ENCODE data around the gene ABR.
"Not testable (repeated sequence)": the region's sequence is repeated elsewhere in the genome, so short reads cannot be mapped to it uniquely, and the experiment has no call there.

ABR gene

DNA sequence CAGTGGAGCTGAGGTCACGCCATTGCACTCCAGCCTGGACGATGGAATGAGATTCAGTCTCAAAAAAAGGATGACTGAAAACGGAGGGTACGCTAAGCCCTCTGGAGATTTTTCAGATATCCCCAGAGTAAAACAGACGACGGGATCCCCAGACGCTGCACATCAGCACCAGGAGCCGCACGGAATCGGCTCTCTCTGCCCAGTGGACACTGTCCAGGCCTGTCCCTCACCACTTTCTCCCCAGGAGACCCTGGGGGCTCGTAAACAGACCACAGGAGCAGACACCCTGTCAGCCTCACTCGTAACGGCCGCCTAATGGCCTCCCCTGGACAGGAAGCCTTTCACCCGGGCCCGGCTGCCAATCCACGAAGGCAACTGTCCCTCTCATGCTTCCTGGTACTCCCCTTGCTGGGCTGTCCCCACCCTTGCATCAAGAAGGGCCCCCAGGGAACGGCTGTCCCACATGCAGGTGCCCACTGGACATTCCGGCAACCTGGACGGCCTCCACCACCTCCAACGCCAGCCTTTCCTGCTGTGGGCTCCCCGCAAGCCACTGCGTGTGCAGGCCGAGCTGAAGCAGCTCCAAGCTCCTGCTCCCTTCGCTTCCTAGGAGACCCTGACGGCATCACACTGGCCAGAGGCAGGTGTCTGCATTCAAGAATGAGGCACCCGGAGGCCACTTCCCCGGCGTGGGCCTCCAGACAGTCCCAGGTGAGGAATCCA, 108.5 kb downstream of the ABR start:
- DNase-seq (ENCODE audit: low read depth in 2 of 2), result no peak

GRCh38 chr17:1070411-1070810, 109.4 kb downstream of the ABR start:
- no peak for DNase-seq (ENCODE audit: low read depth in 2 of 2)

DNA sequence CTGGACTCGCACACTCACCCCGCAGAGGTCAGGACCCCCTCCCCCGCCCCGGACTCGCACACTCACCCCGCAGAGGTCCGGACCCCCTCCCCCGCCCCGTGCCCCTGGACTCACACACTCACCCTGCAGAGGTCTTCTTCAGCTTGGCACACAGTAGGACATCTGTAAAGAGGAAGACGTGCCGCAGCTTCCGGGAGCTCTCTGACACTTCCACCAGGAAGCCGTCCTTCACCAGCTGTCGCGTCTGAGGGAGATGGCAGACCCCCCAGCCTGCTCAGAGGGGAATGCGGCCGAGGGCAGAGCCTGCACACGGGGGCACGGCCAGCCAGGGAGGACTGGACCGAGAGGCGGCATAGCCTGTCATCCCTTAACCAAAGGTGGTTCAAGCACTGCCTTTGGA, 109.9 kb downstream of the ABR start:
- DNase-seq (ENCODE audit: low read depth in 2 of 2), result no peak

- DNase-seq (ENCODE audit: low read depth in 2 of 2), result no peak
Observed at GRCh38 chr17:1068356-1068755, 111.4 kb downstream of the ABR start.

GRCh38 chr17:1067282-1067956, 112.4 kb downstream of the ABR start:
- no peak for DNase-seq (ENCODE audit: low read depth in 2 of 2)

- not testable (repeated sequence) for DNase-seq (ENCODE audit: low read depth in 2 of 2)
Observed at GRCh38 chr17:1065416-1065815, 114.4 kb downstream of the ABR start.

GRCh38 chr17:1060991-1061390, 118.8 kb downstream of the ABR start:
- peak; percentile 11 to 24 for DNase-seq (ENCODE audit: low read depth in 2 of 2)

DNA sequence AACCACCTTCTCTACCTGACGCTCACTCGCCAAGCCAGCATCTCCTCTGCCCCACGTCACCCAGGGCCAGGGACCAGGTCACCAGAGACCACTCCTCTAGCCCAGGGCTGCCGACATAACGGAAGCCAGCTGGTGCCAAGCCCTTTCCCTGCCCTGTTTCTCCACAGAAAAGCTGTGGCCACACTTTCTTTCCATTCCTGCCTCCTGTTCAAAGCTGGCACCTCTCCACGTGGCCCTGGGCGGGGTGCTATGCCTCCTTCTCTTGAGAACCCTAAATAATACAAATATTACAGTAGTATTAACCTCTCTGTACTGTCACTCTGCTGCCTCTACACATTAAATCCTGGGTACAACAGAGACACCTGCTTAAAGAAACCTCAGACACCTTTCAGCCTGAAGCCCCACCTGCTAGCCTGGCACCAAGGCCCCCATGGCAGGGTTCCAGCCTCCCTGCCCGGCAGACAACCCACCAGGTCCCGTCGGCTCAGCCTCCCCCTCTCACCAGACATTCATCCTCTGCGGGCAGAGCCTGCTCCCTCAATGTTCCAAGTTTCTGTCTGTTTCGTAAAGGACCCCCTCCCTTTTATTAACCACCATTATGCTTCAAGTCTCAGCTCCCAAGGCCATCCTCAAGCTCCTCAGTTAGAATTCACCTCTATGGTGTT, 120.5 kb downstream of the ABR start:
- DNase-seq (ENCODE audit: low read depth in 2 of 2), result no peak

DNA sequence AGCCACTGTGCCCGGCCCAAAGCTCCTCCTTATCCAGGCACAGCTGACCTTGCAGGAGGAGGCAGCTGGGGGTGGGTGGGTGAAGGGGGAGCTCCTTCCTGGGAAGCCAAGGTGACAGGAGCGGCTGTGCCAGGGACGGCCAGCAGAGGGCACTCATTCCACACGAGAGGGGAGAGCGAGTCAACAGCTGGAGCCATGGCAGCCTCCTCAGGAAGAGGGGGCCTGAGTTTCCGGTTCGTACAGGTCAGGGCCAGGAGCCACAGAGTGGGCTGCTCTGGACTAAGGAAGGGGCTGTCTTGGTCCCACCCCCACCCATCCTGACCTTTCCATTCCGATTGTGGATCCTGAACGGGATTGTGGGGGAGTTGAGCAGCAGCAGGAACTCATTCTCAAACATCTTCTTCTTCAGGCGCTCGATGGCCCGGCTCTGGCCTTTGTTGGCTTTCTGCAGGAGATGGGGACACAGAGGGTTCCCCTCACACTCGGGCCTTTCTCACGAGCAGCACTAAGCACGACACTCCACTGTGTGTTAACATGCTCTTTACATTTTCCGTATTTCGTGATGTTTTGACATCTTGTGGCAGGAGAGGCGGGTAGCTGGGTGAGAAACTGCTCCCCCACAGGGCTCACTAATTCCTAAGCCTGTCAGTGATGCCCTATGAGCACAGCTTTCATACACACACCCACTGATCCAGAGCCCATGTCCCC, 121.2 kb downstream of the ABR start:
- DNase-seq (ENCODE audit: low read depth in 2 of 2), result peak; percentile 60 to 68

DNA sequence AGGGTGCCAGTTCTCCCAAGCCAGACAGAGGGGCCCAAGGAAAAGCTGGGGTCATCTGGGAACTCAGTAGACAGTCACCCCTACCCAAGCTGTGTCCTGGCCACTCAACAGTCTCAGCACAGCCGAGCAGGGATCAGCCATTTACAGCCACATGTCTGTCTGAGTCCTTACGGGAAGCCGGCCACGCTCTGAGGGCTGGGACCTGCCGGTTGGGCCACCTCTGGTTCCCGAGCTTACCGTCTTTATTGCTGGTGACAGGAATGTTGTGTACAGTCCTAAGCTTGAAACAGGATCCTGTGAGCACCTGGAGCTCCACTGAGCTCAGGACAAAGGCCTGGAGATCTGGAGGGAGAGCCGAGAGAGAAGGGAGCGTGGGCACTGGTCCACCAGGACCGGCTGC, 123.0 kb downstream of the ABR start:
- no peak for DNase-seq (ENCODE audit: low read depth in 2 of 2)

- peak; percentile 27 to 37 for DNase-seq (ENCODE audit: low read depth in 2 of 2)
Observed at GRCh38 chr17:1055751-1056645, 123.8 kb downstream of the ABR start.

- DNase-seq (ENCODE audit: low read depth in 2 of 2), result no peak
Observed at GRCh38 chr17:1055231-1055630, 124.5 kb downstream of the ABR start.

DNA sequence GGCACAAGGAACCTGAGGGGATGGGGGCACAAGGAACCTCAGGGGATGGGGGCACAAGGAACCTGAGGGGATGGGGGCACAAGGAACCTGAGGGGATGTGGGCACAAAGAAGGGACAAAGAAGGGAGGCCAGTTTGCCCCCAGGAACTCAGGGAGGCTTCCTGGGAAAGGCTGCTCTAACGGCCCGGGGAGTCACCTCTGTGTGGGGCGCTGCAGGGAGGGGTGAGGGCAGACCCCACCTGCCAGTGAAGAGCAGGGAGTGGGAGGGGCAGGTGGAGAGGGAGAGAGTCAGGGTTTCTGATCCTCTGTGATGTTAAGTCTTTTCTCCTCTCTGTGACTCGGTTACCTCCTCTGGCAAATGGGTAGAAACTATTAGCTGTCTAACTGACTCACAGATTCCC, 125.1 kb downstream of the ABR start:
- no peak for DNase-seq (ENCODE audit: low read depth in 2 of 2)

DNA sequence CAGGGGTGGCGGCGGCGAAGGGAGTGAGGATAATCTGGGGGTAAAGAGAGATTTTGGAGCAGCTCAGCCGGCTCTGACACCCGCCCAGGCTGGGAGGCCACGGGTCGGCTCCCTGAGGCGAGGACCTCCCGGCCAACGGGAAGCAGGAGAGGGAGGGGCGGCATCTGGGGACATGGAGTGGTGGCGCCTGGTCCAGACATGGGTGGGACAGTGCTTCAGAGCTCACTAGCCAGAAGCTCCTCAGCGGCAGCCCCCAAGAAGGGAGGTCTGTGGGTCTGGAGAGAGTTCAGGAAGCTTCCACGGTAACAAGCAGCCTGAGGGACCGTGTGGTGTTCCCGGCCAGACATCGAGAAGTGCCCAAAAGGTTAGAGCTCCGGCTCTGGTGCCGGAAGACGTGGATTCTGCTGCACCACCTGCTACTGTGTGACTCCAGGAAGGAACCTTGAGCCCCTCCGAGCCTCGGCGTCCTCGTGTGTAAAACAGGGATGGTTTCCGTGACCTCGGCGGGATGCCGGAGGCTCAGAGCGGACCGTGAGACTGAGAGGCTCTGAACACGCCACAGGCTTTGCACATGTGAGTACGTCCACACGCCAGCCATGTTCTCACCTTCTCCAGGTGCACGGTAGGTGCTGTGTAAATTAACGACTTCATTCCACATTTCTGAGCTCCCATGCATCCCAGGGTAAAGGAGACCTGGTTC, 126.0 kb downstream of the ABR start:
- DNase-seq (ENCODE audit: low read depth in 2 of 2), result no peak

DNA sequence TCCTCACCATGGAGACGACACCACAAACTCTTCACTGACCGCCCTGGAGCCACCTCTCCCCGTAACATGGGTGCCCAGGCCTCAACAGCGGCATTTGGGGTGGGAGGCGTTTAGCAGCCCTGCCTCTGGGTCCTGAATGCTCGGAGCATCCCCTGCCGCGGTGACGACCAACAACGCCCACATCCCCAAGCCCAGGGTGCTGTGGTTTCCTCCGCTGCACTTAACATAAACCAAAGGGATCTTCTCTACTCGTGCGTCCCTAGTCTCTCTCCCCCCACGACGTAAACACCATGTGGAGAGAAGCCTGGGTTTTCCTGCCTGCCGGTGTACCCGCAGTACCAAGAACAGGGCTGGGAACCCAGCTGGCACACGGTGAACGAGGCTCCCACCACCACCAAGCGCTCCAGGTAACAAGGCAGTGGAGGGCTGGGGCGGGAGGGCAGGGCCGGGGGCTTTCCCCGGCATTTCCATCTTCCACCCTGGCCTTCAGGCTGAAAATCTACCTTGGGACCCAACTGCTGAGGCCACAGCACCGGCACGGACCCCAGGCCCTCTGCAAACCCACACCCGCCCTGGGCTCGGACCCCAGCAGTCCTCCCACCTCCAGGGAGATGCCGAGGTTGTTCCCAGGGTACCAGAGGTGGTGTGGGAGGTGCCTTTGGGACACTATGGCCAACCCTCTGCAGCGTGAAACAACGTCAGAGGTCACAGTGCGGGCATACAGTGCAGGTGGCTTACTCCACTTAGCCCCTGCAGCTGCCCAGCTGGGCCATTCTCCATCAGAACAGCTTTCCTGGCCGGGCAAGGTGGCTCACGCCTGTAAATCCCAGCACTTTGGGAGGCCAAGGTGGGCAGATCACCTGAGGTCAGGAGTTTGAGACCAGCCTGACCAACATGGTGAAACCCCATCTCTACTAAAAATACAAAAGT, 128.5 kb downstream of the ABR start:
- no peak for DNase-seq (ENCODE audit: low read depth in 2 of 2)

DNA sequence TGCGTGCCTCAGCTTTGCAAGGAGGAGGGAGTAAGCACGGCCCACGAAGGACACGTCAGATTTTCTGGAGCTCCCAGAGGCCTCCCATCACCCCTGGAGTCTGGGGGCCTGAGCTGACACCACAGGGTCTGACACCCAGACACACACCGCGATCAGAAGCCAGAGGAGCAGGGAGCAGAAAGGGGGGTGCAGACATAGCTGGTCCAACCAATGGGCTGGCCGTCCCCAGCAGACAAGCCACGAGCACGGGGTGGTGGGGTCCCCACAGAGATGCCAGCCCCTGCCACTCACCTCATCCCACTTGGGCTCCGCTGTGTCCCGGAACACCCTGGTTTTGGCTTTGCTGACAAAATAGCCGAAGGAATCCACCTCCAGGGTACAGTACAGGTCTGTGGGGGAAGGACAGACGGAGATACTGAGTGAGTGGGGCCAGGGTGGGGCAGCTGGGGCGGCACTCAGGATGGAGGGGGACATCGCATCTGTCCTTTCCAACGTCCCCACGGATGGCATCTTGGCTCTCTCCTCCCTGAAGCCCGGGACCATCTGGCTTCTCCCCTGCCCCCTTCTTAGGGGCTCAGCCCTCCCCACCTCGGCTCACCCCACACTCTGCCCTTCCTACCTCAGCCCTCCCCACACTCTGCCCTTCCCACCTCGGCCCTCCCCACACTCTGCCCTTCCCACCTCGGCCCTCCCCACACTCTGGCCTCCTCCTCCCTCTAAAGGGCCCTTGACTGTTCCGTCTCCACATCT, 129.4 kb downstream of the ABR start:
- no peak for DNase-seq (ENCODE audit: low read depth in 2 of 2)

DNA sequence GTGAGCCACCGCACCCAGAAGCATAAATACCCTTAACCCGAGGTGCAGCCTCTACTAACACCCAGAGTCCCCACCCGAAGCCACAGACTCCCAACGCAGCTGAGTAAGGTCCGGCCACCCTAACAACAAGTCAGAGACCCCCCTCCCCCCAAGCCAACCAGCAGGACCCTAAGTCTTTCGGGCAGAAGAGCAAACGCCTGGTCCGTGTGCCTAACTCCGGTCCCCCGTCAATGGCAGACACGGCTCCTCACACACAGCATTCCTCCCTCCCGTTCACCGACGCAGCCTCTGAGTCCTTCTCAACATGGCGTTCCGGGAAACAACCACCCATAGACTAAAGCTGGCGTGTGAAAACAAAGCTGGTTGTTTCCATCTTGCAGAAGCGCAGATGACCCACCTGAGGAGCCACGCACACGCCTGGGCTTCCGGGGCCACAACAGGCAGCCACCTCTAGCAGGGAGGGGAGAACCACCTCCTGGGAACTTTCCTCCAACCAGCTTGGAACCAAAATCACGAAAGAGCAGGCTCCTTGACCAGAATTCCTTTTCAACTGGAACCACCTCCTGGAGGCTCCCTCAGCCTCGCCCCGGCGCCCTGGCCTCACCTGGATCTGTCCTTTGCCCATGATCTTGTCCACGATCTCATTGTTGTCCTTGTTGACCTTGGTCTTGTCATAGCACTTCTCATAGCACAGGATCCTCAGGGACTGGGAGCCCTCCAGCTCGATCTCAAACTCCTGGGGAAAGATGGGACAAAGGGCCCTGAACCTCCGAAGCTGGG, 130.1 kb downstream of the ABR start:
- DNase-seq (ENCODE audit: low read depth in 2 of 2), result no peak

GRCh38 chr17:1048516-1049115, 131.2 kb downstream of the ABR start:
- DNase-seq (ENCODE audit: low read depth in 2 of 2), result not testable (repeated sequence)
